HEK293 (cell line): ENCODE measurements around the gene ARPP19.

Experiments used
- CTCF ChIA-PET: fragments of 350-600 bp; formaldehyde crosslinking; extraction: SDS; loops from one replicate; lab custom pipeline; 2021; ENCODE audit warnings: antibody characterized with exemption; lab: Yijun Ruan, JAX
- POLR2A ChIA-PET: fragments of 300-600 bp; formaldehyde crosslinking; extraction: SDS; loops from one replicate; lab custom pipeline; 2020; ENCODE audit warnings: antibody characterized with exemption, inconsistent platforms; lab: Yijun Ruan, JAX
- H3K27ac ChIP-seq: fragments of 200-500 bp; sonication (Bioruptor generic); 2 replicates; pipeline ENCODE4 v1.5.1; 2014; ENCODE audit warnings: low read depth, low read length, control low read depth, inconsistent platforms; ENCODE audit errors: extremely low read depth
- H3K36me3 ChIP-seq, 2 experiments: fragments of 200-500 bp in 1 of 2; sonication (Bioruptor generic) in 1 of 2; 1 replicate in 1 of 2; 2 replicates in 1 of 2; pipeline ENCODE4 v1.5.1; 2014 to 2017; ENCODE audit warnings: inconsistent platforms in 2 of 2, low read length in 2 of 2; ENCODE audit not compliant: control insufficient read depth in 2 of 2, insufficient read depth in 1 of 2
- H3K4me1 ChIP-seq: fragments of 200-500 bp; sonication (Bioruptor generic); 2 replicates; pipeline ENCODE4 v1.5.1; 2014; ENCODE audit warnings: mild to moderate bottlenecking, low read length, inconsistent platforms; ENCODE audit not compliant: control insufficient read depth, insufficient read depth
- H3K4me3 ChIP-seq: 2 replicates; pipeline ENCODE4 v1.5.1; 2011; ENCODE audit warnings: low read depth, mild to moderate bottlenecking, control low read depth, low read length, moderate library complexity
- H3K9me3 ChIP-seq: fragments of 200-500 bp; sonication (Bioruptor generic); 2 replicates; pipeline ENCODE4 v1.5.1; 2014; ENCODE audit warnings: low read depth, low read length, inconsistent platforms; ENCODE audit not compliant: control insufficient read depth, insufficient read depth
- BCL11A ChIP-seq: fragments of 450-650 bp; formaldehyde crosslinking; IDR thresholded peaks from 2 replicates; pipeline ENCODE4 v1.5.1; 2016; ENCODE audit warnings: low read depth, missing biosample characterization, missing genetic modification characterization
- GFI1B ChIP-seq: fragments of 450-650 bp; formaldehyde crosslinking; IDR thresholded peaks from 2 replicates; pipeline ENCODE4 v1.5.1; 2016; ENCODE audit warnings: missing biosample characterization, missing genetic modification characterization
- GLI2 ChIP-seq: fragments of 450-650 bp; formaldehyde crosslinking; IDR thresholded peaks from 2 replicates; pipeline ENCODE4; 2017; ENCODE audit warnings: missing biosample characterization, missing genetic modification characterization, low read depth, borderline replicate concordance
- KLF1 ChIP-seq: fragments of 450-650 bp; formaldehyde crosslinking; IDR thresholded peaks from 2 replicates; pipeline ENCODE4 v1.5.1; 2016; ENCODE audit warnings: missing biosample characterization, missing genetic modification characterization
- MZF1 ChIP-seq: fragments of 450-650 bp; formaldehyde crosslinking; IDR thresholded peaks from 2 replicates; pipeline ENCODE4 v1.5.1; 2017; ENCODE audit warnings: missing biosample characterization, missing genetic modification characterization, borderline replicate concordance
- PRDM6 ChIP-seq: fragments of 450-650 bp; formaldehyde crosslinking; IDR thresholded peaks from 2 replicates; pipeline ENCODE4 v1.5.1; 2017; ENCODE audit warnings: missing biosample characterization, missing genetic modification characterization
- TRIM28 ChIP-seq: IDR thresholded peaks from 2 replicates; pipeline ENCODE4 v1.6.1; 2011; ENCODE audit warnings: low read length, control low read depth, borderline replicate concordance
- ZBTB8A ChIP-seq: fragments of 450-650 bp; formaldehyde crosslinking; IDR thresholded peaks from 2 replicates; pipeline ENCODE4 v1.5.1; 2016; ENCODE audit warnings: missing biosample characterization, missing genetic modification characterization
- ZFP41 ChIP-seq: fragments of 450-650 bp; formaldehyde crosslinking; IDR thresholded peaks from 2 replicates; pipeline ENCODE4 v1.5.1; 2016; ENCODE audit warnings: missing biosample characterization, missing genetic modification characterization, borderline replicate concordance
- ZFP69B ChIP-seq: fragments of 450-650 bp; formaldehyde crosslinking; IDR thresholded peaks from 2 replicates; pipeline ENCODE4 v1.5.1; 2016; ENCODE audit warnings: missing biosample characterization, missing genetic modification characterization
- ZNF19 ChIP-seq: fragments of 450-650 bp; formaldehyde crosslinking; IDR thresholded peaks from 2 replicates; pipeline ENCODE4; 2016; ENCODE audit warnings: missing biosample characterization, missing genetic modification characterization, low read depth
- ZNF2 ChIP-seq: fragments of 450-650 bp; formaldehyde crosslinking; IDR thresholded peaks from 2 replicates; pipeline ENCODE4 v1.5.1; 2016; ENCODE audit warnings: missing biosample characterization, missing genetic modification characterization
- ZNF274 ChIP-seq, 2 experiments: fragments of 200-500 bp in 1 of 2; fragments of 450-650 bp in 1 of 2; sonication (Bioruptor generic) in 1 of 2; formaldehyde crosslinking in 1 of 2; IDR thresholded peaks; 2 replicates each; pipeline versions ENCODE4 v1.5.1 to v1.6.1; 2014 to 2016; ENCODE audit warnings: borderline replicate concordance in 1 of 2, inconsistent platforms in 1 of 2, low read length in 1 of 2, missing biosample characterization in 1 of 2, missing genetic modification characterization in 1 of 2
- ZNF324 ChIP-seq: fragments of 450-650 bp; formaldehyde crosslinking; IDR thresholded peaks from 2 replicates; pipeline ENCODE4 v1.5.1; 2016; ENCODE audit warnings: missing biosample characterization, missing genetic modification characterization
- ZNF362 ChIP-seq: fragments of 450-650 bp; formaldehyde crosslinking; IDR thresholded peaks from 2 replicates; pipeline ENCODE4 v1.5.1; 2016; ENCODE audit warnings: missing biosample characterization, missing genetic modification characterization
- ZNF366 ChIP-seq: fragments of 450-650 bp; formaldehyde crosslinking; conservative IDR thresholded peaks from 2 replicates; pipeline ENCODE4 v1.5.1; 2016; ENCODE audit warnings: missing biosample characterization, missing genetic modification characterization
- ZNF416 ChIP-seq: fragments of 450-650 bp; formaldehyde crosslinking; IDR thresholded peaks from 2 replicates; pipeline ENCODE4 v1.5.1; 2016; ENCODE audit warnings: missing biosample characterization, missing genetic modification characterization
- ZNF488 ChIP-seq: fragments of 450-650 bp; formaldehyde crosslinking; IDR thresholded peaks from 2 replicates; pipeline ENCODE4 v1.5.1; 2016; ENCODE audit warnings: missing biosample characterization, missing genetic modification characterization
- ZNF514 ChIP-seq: fragments of 450-650 bp; formaldehyde crosslinking; IDR thresholded peaks from 2 replicates; pipeline ENCODE4 v1.5.1; 2016; ENCODE audit warnings: missing biosample characterization, missing genetic modification characterization
- ZNF529 ChIP-seq: fragments of 450-650 bp; formaldehyde crosslinking; IDR thresholded peaks from 2 replicates; pipeline ENCODE4 v1.5.1; 2017; ENCODE audit warnings: missing genetic modification characterization, missing biosample characterization; ENCODE audit not compliant: insufficient replicate concordance
- ZNF571 ChIP-seq: fragments of 450-650 bp; formaldehyde crosslinking; IDR thresholded peaks from 2 replicates; pipeline ENCODE4 v1.5.0; 2017; ENCODE audit warnings: missing biosample characterization, missing genetic modification characterization
- ZNF585B ChIP-seq: fragments of 450-650 bp; formaldehyde crosslinking; IDR thresholded peaks from 2 replicates; pipeline ENCODE4 v1.5.1; 2016; ENCODE audit warnings: missing biosample characterization, missing genetic modification characterization
- ZNF610 ChIP-seq: fragments of 450-650 bp; formaldehyde crosslinking; IDR thresholded peaks from 2 replicates; pipeline ENCODE4 v1.5.1; 2016; ENCODE audit warnings: missing biosample characterization, missing genetic modification characterization, borderline replicate concordance
- ZNF658 ChIP-seq: fragments of 450-650 bp; formaldehyde crosslinking; IDR thresholded peaks from 2 replicates; pipeline ENCODE4; 2016; ENCODE audit warnings: missing biosample characterization, missing genetic modification characterization
- ZNF677 ChIP-seq: fragments of 450-650 bp; IDR thresholded peaks from 2 replicates; pipeline ENCODE4 v1.5.0; 2018; ENCODE audit warnings: missing biosample characterization, mild to moderate bottlenecking, missing genetic modification characterization, moderate library complexity
- ZNF785 ChIP-seq: fragments of 450-650 bp; formaldehyde crosslinking; IDR thresholded peaks from 2 replicates; pipeline ENCODE4 v1.5.1; 2016; ENCODE audit warnings: missing biosample characterization, missing genetic modification characterization
- ZNF791 ChIP-seq: fragments of 450-650 bp; formaldehyde crosslinking; IDR thresholded peaks from 2 replicates; pipeline ENCODE4 v1.5.1; 2016; ENCODE audit warnings: missing biosample characterization, missing genetic modification characterization
- ZNF843 ChIP-seq: fragments of 450-650 bp; formaldehyde crosslinking; IDR thresholded peaks from 2 replicates; pipeline ENCODE4 v1.5.1; 2016; ENCODE audit warnings: missing biosample characterization, missing genetic modification characterization
- ZSCAN4 ChIP-seq: fragments of 450-650 bp; formaldehyde crosslinking; IDR thresholded peaks from 2 replicates; pipeline ENCODE4 v1.5.1; 2017; ENCODE audit warnings: missing biosample characterization, missing genetic modification characterization

Gene ARPP19

GRCh38 chr15:52527196-52527910 lies 41.5 kb downstream of the ARPP19 start:
- H3K4me3 ChIP-seq: peak overlapping the region; percentile 60

GRCh38 chr15:52524223-52525136 lies 44.4 kb downstream of the ARPP19 start:
- H3K4me3 ChIP-seq: no peak overlapping the region
- no peaks in the 10 kb centered on the region for H3K36me3 ChIP-seq
- ChIA-PET POLR2A (interaction anchor here (1.0 kb wide), 1 partner anchor 10 kb away, joined by 3 read pairs; no protein-coding TSS in a partner anchor), CTCF (no interaction called here)
- H3K9me3 ChIP-seq: no peaks in the 10 kb centered on the region
- peaks cover 3% of the 10 kb centered on the region for H3K4me1 ChIP-seq
- H3K27ac ChIP-seq: no peak overlapping the region
- TF ChIP-seq MZF1 (tag by site-specific recombination) (no peak; the same call in 1 of the 2 replicates), ZFP41 (tag by site-specific recombination) (no peak), ZNF529 (no peak), ZFP69B (tag by site-specific recombination) (no peak), KLF1 (tag by site-specific recombination) (no peak), ZNF658 (tag by site-specific recombination) (no peak), ZNF19 (no peak), ZNF274 (IDR thresholded peaks at IDR 0.05; ENCODE audit: low read length) (no peak), ZNF274 (tag by site-specific recombination; IDR thresholded peaks at IDR 0.05; ENCODE audit: borderline replicate concordance) (no peak), ZNF2 (no peak), BCL11A (no peak), ZNF843 (tag by site-specific recombination) (no peak), ZBTB8A (tag by site-specific recombination) (peak; percentile 62), ZNF416 (tag by site-specific recombination) (no peak), ZNF324 (tag by site-specific recombination) (no peak), GFI1B (tag by site-specific recombination) (peak; percentile 30; the same call in 1 of the 2 replicates), ZNF488 (no peak), TRIM28 (no peak), ZNF785 (tag by site-specific recombination) (no peak)

More at GRCh38 chr15:52527196-52527910, 41.5 kb downstream of the ARPP19 start:
- Histone ChIP-seq H3K4me1 (no peaks in the 10 kb centered on the region; the same call in 1 of the 2 replicates), H3K36me3 (no peaks in the 10 kb centered on the region), H3K9me3 (no peaks in the 10 kb centered on the region), H3K27ac (no peak overlapping the region)
- CTCF ChIA-PET: interaction anchor here (0.7 to 1.4 kb wide), 2 partner anchors 83 to 208 kb away, joined by 3 to 9 read pairs; no protein-coding TSS in a partner anchor
- TF ChIP-seq ZNF610 (tag by site-specific recombination) (no peak), ZNF677 (tag by site-specific recombination) (no peak), GLI2 (no peak), ZNF362 (tag by site-specific recombination) (no peak), ZNF514 (tag by site-specific recombination) (no peak), PRDM6 (no peak), ZSCAN4 (tag by site-specific recombination) (no peak), ZNF571 (no peak), ZNF791 (tag by site-specific recombination) (no peak), ZNF366 (tag by site-specific recombination) (no peak), ZNF585B (tag by site-specific recombination) (no peak)
- POLR2A ChIA-PET: interaction anchor here (0.5 to 1.6 kb wide), 3 partner anchors 8 to 187 kb away, joined by 3 to 6 read pairs (median 3); partner anchors contain the start of gene ATOSA
